Left lobe of liver (tissue), 2 donors: Measurements from ENCODE around the gene PIGT. TPM values are rescaled to one million over a fixed set of nuclear protein-coding genes. Genes with fewer than 3 reads are reported as not detected.

Source experiments
- ATAC-seq: fragments of 200-7000 bp; cut with Tn5 transposase; one replicate; pipeline ENCODE4 v1.9.1; 2020; ENCODE audit warnings: mild to moderate bottlenecking, moderate library complexity
- DNase-seq: peaks from one replicate; pipeline ENCODE4 v3.0.0-alpha.2; 2020; ENCODE audit warnings: low spot score
- total RNA-seq: library from RNA; stranded (reverse); gene quantifications from one replicate; pipeline ENCODE4 v1.2.1, GENCODE V29; 2021
- donor health status: DM: no; HTN: no; CAD: no; lungs with moderate emphysema.
- donor health status: DM: no; HTN: yes; CAD: no.

The PIGT gene
- total RNA-seq, 1 donor from 2014 or later = 36.0 TPM

DNA sequence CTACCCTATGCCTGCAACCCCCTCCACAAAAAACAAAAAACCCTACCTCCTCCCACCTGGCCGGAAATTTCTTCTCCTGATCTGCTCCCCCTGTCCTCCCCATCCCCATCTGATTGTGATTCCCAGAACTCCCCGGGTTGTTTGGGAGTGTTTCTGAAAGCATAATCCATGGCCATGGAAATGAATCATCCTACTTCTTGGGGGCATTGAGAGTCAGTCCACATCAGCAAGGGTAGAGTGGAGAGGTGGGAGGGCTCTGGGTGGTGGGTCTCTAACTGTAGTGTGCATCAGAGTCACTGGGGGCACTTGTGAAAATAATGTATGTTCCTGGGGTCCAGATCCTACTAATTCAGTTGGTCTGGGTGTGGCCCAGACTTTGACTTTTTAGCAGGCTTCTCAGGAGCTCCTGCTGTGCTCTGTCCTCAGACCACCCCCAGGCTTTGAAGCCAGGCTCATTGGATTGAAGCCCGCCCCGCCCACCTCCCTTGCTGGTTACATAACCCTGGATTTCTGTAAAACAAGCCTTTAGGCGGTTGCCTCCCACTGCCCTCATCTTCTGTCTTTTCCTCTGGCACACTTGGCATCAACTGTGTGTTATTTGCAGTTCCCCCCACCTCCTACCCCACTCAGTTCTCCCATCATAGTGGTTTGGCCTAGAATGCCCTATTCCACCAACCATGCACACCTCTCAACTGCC, 10.5 kb downstream of the PIGT start:
- no peak for DNase-seq
- no peak for ATAC-seq

DNA sequence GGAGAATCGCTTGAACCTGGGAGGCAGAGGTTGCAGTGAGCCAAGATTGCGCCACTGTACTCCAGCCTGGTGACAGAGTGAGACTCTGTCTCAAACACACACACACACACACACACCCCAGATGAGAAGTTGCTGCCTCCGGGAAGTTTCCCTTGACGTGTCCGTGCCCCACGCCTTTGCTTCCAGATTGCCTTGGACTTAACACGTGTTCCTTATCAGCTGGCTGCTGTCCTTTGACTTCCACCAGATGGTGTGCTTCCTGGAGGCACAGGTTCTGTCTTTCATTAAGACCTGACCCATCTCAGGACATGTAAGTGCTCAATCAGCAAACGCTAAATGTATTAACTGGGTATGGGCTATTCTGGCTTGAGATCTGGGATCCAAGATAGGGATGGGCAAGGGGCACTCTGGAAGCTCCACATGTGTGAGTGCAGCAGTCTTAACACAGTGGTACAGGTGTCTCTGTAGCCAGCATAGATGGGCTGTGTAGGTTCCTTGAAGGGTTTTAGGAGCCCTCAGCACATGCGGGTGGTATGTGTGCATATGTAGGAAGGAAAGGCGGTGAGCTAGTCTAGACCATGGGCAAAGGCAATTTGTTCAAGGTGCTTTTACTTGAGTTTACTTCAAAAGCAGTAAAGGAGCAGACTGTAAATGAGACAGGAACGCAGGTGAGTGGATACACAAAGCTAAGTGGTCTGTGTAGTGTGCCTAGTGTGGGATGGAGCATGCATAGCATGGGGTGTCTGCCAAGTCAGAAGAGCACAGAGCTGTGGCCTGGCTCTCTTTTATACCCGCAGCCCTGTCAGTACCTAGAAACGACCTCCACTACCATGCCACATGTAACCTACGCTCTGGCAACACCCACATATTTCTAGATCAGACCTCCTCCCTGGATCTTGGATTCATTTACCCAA, 11.6 kb downstream of the PIGT start:
- ATAC-seq (no peak), DNase-seq (no peak)

DNA sequence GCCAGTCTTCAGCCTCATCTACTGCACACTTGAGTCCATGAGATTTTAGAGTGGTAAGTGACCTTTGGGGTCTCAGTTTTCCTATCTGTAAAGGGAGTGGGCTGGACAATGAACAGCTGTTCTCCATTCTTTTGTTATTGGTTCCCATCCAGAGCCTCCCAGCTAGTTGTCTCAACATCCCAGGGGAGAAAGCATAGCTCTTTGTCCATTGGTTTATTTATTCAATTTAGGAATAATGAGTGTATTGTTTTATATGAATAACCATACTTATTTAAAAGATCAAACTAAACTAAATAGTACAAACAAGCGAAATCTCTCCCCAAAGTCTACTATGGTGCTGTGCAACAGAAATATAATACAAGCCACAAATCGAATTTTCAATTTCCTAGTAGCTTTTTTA, 13.7 kb downstream of the PIGT start:
- ATAC-seq (no peak), DNase-seq (no peak)

DNA sequence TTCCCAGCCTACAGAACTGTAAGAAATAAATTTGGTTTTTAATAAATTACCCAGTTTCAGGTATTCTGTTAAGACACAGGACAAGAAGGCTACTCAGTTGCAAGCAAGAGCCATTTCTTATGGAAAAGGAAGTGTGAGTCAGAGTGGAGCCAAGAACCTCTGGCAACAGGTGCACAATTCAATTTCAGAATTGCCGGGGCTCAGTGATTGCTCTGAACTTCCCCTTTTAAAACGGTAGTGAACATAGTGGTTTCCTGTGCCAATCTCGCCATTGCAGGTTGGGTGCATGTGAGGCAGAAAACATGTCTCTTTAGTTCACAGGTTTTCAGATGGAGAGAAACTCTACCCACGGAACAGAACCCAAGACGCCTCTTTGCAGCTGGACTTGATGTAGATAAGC, 16.4 kb downstream of the PIGT start:
- DNase-seq (no peak), ATAC-seq (no peak)

DNA sequence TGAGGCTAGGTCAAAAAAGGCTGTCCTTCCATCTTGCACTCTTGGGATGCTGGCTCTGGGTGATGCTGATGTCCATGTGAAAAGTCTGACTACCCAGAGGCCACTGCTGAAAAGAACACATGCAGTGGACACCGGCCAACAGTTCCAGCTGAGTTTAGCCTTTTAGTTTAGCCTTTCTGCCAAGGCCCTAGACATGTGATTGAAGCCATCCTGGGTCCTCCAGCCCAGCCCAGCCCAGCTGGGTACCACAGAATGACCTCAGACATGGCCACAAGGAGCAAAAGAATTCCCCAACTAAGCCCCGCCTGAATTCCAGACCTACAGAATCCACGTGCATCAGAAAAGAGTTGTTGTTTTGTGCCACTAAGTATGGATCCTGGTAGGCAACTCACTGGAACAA, 17.4 kb downstream of the PIGT start:
- ATAC-seq (no peak), DNase-seq (no peak)

DNA sequence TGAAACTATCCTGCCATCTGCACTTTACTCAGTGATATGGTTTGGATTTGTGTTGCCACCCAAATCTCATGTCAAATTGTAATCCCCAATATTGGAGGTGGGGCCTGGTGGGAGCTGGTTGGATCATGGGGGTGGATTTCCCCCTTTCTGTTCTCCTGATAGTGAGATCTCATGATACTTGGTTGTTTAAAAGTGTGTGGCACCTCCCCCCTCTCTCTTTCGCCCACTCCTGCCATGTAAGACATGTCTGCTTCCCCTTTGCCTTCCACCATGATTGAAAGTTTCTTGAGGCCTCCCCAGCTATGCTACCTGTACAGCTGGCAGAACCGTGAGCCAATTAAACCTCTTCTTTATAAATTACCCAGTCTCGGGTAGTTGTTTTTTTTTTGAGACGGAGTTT, 18.0 kb downstream of the PIGT start:
- no peak for ATAC-seq
- DNase-seq = no peak

DNA sequence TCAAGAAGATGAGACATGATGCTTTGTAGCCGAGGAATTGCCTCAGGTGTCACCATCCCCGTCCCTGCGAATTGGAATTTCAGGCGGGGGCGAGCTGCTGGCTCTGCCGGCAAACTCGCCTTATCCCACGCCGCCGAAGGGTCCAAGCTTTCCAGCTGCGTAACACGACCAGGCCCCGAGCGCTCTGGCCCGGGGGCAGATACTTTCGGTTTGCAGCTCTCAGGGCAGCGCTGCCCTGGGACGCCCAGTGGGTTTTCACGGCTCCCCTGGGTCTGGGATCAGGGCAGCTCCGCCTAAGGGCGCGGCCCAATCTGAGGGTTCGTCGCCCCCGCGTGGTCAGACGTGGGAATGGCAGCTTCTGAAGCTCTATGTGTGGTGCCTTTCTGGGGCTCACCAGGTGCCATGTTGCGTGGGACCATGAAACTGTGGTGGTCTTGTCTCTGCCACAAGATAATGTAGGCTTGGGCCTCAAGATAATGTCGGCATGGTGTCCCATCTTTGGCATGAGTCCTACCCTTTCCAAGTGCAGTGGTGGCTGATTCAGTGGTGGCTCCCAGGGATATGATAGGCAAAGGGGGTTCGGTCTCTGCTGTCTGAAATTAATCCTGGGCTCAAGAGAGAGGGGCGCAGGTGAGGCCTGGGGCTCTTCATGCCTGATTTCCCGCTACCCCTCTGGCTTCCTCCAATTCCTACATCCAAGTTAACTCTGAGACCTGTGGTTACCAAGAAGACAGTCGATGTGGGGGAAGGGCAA, 21.0 kb downstream of the PIGT start:
- peak; percentile 89 for DNase-seq

DNA sequence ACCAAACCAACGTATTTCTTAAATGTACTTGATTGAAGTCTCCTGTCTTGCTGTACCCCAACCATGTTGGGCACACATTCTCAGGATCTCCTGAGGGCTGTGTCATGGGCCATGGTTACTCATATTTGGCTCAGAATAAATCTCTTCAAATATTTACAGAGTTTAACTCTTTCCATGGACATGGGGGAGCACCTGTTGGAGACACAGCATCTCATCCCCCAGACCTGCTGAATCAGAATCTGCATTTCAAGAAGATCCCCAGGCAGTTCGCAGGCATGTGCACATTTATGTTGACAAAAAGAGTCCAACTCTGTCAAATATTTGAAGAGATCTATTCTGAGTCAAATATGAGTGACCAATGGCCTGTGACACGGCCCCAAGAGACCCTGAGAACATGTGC, 24.5 kb downstream of the PIGT start:
- ATAC-seq = no peak
- no peak for DNase-seq

More for the DNA sequence above, 21.0 kb downstream of the PIGT start:
- ATAC-seq = peak; percentile 100

DNA sequence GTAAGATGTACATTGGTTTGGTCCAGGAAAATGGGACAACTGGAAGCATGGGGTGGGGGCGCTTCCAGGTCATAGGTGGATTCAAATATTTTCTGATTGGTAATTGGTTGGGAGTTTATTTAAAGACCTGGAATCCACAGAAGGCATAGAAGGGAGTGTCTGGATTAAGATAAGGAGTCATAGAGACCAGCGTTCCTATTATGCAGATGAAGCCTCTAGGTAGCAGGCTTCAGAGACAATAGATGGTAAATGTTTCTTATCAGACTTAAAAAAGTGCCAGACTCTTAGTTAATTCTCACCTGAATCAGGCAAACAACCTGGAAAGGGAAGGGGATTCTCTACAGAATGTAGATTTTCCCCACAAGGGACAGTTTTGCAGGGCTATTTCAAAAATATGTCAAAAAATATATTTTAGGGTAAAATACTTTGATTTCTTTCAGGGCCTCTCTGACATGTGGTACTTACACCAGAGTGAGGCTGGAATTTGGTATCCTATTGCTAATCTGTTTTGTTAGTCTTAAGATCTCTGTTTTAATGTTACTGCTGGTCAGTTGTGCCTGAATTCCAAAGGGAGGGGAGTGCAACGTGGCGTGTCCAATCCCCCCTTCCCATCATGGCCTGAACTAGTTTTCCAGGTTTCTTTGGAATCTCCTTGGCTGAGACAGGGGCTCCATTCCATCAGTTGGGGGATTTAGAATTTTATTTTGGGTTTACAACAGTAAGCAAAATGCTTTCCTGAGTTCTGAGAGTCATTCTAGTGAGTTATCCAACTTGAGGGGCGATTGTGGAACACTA, 25.1 kb downstream of the PIGT start:
- no peak for ATAC-seq
- DNase-seq = no peak

DNA sequence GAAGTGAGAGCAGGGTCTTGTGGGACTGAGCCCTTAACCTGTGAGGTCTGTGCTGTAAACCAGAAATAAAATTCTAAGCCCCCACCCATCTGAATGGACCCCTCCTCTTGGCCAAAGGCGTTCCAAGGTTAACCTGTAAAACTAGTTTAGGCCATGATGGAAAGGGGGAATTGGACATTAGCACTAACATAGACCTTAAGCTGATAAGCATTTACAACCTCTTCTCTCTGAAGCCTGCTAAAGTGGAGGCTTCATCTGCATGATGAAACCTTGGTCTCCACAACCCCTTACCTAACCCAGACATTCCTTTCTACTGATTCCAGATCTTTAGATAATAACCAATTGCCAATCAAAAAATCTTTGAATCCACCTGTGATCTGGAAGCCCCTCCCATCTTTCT, 25.8 kb downstream of the PIGT start:
- DNase-seq (no peak), ATAC-seq (no peak)

DNA sequence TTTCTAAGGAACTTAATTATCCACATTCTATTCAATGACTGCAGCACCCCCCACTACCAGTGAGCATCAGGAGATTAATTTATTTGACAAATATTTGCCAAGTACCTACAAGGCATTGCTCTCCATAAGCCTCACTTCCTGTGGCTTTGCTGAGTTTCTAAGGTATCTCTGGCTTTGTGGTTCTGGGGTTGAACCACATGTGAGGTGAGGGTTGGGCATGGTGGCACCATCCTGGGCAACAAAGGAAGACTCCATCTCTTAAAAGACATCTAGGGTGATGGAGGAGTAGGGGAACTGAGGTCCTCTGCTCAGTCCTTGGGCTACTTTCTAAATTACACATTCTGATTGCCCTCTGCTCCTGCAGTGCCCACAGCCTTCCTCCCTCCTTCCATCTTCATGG, 28.1 kb downstream of the PIGT start:
- ATAC-seq = no peak

DNA sequence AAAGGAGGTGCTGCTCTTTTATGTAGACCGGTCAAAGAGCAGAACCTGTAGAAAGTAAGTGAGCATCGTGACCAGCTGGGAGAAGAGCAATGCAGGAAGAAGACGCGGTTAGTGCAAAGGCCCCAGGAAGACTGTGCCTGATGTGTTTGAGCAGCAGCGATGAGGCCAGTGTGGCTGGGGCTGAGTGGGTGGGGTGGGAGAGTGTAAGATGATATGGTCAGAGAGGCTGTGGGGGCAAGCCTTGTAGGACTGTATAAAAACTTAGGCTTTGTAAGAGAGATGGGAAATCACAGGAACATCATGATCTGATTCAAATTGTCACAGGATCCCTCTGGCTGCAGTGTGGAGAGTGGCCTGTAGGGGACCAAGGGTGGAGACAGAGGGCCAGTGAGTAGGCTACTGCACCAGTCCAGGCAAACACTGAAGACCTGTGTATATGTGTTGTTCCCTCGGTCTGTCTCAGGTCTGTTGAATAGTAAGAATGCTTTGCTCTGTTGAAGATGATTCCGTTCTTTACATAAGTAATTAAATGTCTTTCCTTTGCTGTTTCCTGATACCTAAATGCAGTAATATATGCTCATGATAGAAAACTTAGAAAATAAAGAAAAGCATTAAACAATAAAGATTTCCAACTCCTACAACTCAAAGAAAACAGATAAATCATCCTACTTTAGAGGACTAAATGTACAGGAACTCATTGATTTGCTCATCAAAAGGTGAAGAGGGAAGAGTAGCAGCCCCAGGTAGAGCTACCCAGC, 30.0 kb downstream of the PIGT start:
- peak; percentile 70 for ATAC-seq

More for the DNA sequence above, 28.1 kb downstream of the PIGT start:
- DNase-seq = no peak

DNA sequence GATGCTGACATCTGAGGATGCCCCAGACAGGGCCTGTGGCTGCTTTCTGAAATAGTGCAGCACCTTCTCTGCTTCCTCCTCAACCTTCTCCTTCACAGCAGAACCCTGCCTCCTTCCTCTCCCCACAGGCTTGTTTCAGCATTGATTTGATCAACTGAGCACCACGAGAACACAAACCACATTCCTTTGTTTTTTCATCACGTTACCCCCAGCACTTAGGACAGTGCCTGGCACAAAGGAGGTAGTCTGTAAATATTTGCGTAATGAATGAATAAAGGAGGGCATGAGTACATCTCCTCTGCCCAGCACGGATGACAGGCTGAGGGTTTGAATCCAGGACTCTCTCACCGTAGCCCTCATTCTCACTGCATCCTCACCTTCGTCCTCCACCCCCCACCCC, 32.3 kb downstream of the PIGT start:
- ATAC-seq = no peak
- no peak for DNase-seq

More for the DNA sequence above, 30.0 kb downstream of the PIGT start:
- DNase-seq = no peak

DNA sequence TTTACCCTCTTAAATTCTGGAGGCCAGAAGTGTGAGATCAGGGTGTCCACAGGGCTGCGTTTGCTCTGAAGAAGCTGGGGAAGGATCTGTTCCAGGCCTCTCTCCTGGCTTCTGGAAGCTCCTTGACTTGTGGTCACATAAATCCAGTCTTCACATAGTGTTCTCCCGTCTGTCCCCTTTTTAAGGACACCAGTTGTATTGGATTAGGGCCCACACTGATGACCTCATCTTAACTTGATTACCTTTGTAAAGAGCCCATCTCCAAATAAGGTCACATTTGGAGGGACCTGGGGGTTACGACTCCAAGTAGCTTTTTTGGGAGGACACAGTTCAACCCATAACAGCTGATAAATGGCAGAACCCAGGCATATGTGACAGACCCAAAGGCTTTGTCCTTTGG, 33.6 kb downstream of the PIGT start:
- no peak for ATAC-seq

DNA sequence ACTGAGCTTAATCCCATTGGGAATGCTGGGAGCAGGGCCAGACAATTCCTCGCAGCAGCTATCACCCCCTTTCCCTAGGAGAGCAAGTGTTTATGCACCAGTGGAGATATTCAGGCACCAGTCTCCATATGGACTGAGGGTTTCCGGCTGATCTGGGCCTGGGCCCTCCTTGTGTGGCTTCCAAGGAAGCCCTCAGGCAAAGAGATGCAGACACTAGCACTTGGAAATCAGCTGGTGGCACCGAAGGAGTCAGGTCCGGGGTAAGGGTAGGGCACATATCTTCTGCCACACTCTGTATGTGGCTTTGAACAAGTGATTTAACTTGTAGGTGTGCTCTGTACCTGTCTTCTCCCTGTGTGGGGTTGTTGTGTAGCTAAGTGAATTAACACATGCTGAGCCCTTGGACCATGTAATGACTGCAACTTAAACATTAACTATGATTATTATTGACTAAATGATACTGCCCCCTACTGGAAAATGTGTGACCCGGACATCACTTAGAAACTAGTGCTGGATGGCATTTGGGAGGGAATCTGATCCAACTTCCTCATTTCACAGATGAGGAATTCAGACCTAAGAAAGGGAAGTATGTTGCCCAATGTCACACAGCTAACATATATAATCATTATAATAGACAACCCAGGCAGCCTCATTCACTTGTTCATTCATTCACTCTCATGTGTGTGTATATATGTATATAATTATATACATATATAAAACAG, 34.3 kb downstream of the PIGT start:
- peak; percentile 86 for ATAC-seq
- no peak for DNase-seq

More for the DNA sequence above, 33.6 kb downstream of the PIGT start:
- DNase-seq = no peak

DNA sequence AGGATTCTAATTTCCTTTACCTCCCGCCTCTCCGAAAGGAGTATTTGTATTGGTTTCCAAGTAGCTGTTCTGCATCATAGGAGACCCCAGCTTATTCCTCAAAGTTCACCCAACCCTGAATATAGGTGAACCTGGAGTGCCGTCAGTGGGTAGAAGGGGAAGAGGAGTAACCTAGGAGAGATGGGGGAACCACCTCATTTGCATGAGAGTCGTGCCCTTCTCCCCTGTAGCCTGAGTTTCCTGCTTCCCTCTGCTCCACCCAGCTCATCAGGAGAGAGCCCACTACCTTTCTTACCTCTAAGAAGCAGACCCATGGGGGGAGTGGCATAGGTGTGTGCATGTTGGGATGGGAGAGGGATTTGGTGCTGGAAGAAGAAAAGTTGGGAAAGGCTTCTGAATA, 36.3 kb downstream of the PIGT start:
- no peak for ATAC-seq

DNA sequence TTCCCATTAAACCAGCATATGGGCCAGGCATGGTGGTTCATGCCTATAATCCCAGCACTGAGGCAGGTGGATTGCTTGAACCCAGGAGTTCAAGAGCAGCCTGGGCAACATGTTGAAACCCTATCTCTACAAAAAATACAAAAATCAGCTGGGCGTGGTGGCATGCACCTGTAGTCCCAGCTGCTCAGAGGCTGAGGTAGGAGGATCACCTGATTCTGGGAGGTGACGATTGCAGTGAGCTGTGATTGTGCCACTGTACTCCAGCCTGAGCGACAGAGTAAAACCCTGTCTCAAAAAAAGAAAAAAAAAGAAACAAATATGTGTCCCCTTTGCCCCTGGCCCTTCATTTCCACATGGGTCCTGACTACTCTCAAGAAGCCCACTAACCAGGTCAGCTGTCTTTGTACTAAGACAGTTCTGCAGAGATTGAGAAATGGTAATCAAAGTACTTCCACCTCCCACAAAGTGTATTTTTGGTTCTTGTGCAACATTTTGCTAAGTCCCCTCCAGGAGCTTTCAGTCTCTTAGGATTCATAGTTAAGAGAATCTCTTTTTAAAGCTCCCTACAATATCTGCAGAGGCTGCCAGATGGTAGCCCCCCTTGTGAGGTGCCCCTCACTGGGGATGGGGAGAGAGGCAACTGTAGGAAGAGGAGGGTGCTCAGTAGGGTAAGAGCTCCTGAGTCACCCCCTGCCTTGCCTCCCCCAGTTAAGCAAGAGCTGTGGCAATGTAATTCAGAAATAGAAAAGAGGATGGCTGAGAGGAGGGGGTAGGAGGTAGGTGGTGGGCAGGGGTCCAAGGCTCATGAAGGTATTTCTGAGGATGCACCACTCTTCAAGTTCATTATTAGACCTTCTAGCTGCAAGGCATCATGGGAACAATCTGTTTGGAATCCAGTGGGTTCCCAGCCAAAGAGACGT, 37.1 kb downstream of the PIGT start:
- DNase-seq (no peak), ATAC-seq (no peak)

More for the DNA sequence above, 36.3 kb downstream of the PIGT start:
- no peak for DNase-seq

DNA sequence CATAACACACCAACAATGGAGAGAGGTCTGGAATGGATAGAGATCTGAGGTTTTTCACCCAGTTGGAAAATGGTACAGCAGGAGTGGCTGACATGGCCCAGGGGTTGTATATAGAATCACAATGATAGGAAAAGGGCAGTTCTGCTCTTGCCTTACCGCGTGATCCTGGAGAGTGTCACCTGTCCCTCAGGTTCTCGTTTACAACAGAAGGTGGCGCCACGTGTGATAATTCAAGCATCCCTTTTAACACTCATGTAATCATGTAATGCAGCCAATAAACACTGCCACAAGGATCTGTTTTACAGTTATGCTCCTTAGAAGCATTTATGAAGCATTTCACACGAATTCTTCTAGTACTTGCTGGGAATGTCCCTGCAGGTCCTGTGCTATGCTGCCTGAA, 40.7 kb downstream of the PIGT start:
- ATAC-seq = peak; percentile 87
- DNase-seq = peak; percentile 56
